IMR-90 (cell line): ENCODE results near the gene PLAGL1.

Source experiments
- CEBPB ChIP-seq: IDR thresholded peaks from 2 replicates; pipeline ENCODE4 v1.6.1; 2012; ENCODE audit warnings: low read depth, low read length, improper control_type of control experiment
- CTCF ChIP-seq: conservative IDR thresholded peaks from 2 replicates; pipeline ENCODE4 v1.5.1; 2012; ENCODE audit warnings: mild to moderate bottlenecking, low read depth, low read length, improper control_type of control experiment
- MAFK ChIP-seq: IDR thresholded peaks from 2 replicates; pipeline ENCODE4 v1.6.1; 2012; ENCODE audit warnings: low read depth, low read length, improper control_type of control experiment
- MAZ ChIP-seq: IDR thresholded peaks from 2 replicates; pipeline ENCODE4 v1.6.1; 2012; ENCODE audit warnings: low read depth, mild to moderate bottlenecking, low read length, improper control_type of control experiment, moderate library complexity, borderline replicate concordance
- MXI1 ChIP-seq: IDR thresholded peaks from 2 replicates; pipeline ENCODE4 v1.6.1; 2012; ENCODE audit warnings: low read depth, mild to moderate bottlenecking, low read length, moderate library complexity, borderline replicate concordance
- POLR2A ChIP-seq: IDR thresholded peaks from 2 replicates; pipeline ENCODE4 v1.6.1; 2012; ENCODE audit warnings: mild to moderate bottlenecking, low read depth, low read length
- RAD21 ChIP-seq: IDR thresholded peaks from 2 replicates; pipeline ENCODE4 v1.6.1; 2012; ENCODE audit warnings: low read length, improper control_type of control experiment
- RCOR1 ChIP-seq: IDR thresholded peaks from 2 replicates; pipeline ENCODE4 v1.6.1; 2012; ENCODE audit warnings: mild to moderate bottlenecking, low read length, improper control_type of control experiment; ENCODE audit not compliant: insufficient replicate concordance
- RFX5 ChIP-seq: IDR thresholded peaks from 2 replicates; pipeline ENCODE4 v1.8.0; 2012; ENCODE audit warnings: low read depth, mild to moderate bottlenecking, low read length, moderate library complexity
- SMC3 ChIP-seq: fragments of 150-350 bp; IDR thresholded peaks from 2 replicates; pipeline ENCODE4 v1.6.1; 2016; ENCODE audit warnings: low read depth, mild to moderate bottlenecking, antibody characterized with exemption, low read length, moderate library complexity
- USF2 ChIP-seq: fragments of 150-350 bp; IDR thresholded peaks from 2 replicates; pipeline ENCODE4 v1.6.1; 2017; ENCODE audit warnings: mild to moderate bottlenecking, antibody characterized with exemption, low read length, low read depth

- no peak for TF ChIP-seq MAFK
- TF ChIP-seq CTCF, result peak; percentile 55
- TF ChIP-seq POLR2A, result no peak
- no peak for TF ChIP-seq USF2
- TF ChIP-seq CEBPB, result no peak
- TF ChIP-seq RCOR1, result no peak
- TF ChIP-seq SMC3, result peak; percentile 66
- TF ChIP-seq RAD21, result peak; percentile 53
- TF ChIP-seq RFX5, result no peak
- TF ChIP-seq MXI1, result no peak
- TF ChIP-seq MAZ, result no peak
Observed at GRCh38 chr6:143940011-143940597, 68.0 kb downstream of the PLAGL1 start.
